GM18498 (cell line): Measurements from ENCODE around the gene CDH13.

ENCODE experiments used
- ATAC-seq: cut with Tn5 transposase; IDR thresholded peaks from one replicate; pipeline ENCODE4 v1.9.1; 2021; ENCODE audit warnings: mild to moderate bottlenecking, moderate library complexity; ENCODE audit not compliant: unreplicated experiment

Gene CDH13

GRCh38 chr16:83517398-83517797 is 890.6 kb downstream of the CDH13 start:
- ATAC-seq, result no peak

- no peak for ATAC-seq
Measured at GRCh38 chr16:83520596-83520995, 893.8 kb downstream of the CDH13 start.

- ATAC-seq, result no peak
Measured at GRCh38 chr16:83530293-83530692, 903.5 kb downstream of the CDH13 start.

GRCh38 chr16:83532634-83533033 is 905.9 kb downstream of the CDH13 start:
- no peak for ATAC-seq

GRCh38 chr16:83533193-83533592 is 906.4 kb downstream of the CDH13 start:
- no peak for ATAC-seq

- no peak for ATAC-seq
Measured at GRCh38 chr16:83538707-83539106, 911.9 kb downstream of the CDH13 start.

GRCh38 chr16:83539736-83540490 is 913.1 kb downstream of the CDH13 start:
- no peak for ATAC-seq

GRCh38 chr16:83541231-83541630 is 914.5 kb downstream of the CDH13 start:
- no peak for ATAC-seq

- ATAC-seq, result no peak
Measured at GRCh38 chr16:83542491-83542890, 915.7 kb downstream of the CDH13 start.

- no peak for ATAC-seq
Measured at GRCh38 chr16:83549316-83550182, 922.8 kb downstream of the CDH13 start.

- ATAC-seq, result no peak
Measured at GRCh38 chr16:83550183-83550569, 923.4 kb downstream of the CDH13 start.

GRCh38 chr16:83552228-83552627 is 925.5 kb downstream of the CDH13 start:
- no peak for ATAC-seq

- no peak for ATAC-seq
Measured at GRCh38 chr16:83552930-83553329, 926.2 kb downstream of the CDH13 start.

- ATAC-seq, result no peak
Measured at GRCh38 chr16:83554096-83554495, 927.3 kb downstream of the CDH13 start.

- ATAC-seq, result no peak
Measured at GRCh38 chr16:83554540-83554939, 927.8 kb downstream of the CDH13 start.

- no peak for ATAC-seq
Measured at GRCh38 chr16:83561876-83562275, 935.1 kb downstream of the CDH13 start.

GRCh38 chr16:83568345-83568744 is 941.6 kb downstream of the CDH13 start:
- no peak for ATAC-seq

- no peak for ATAC-seq
Measured at GRCh38 chr16:83574388-83574787, 947.6 kb downstream of the CDH13 start.

- ATAC-seq, result no peak
Measured at GRCh38 chr16:83577078-83577745, 950.4 kb downstream of the CDH13 start.

- no peak for ATAC-seq
Measured at GRCh38 chr16:83578171-83578570, 951.4 kb downstream of the CDH13 start.

- ATAC-seq, result no peak
Measured at GRCh38 chr16:83579027-83579426, 952.3 kb downstream of the CDH13 start.

GRCh38 chr16:83579436-83579835 is 952.7 kb downstream of the CDH13 start:
- no peak for ATAC-seq
